Measurements from ENCODE around the gene CCDC69.
"Not testable (repeated sequence)": the region's sequence is repeated elsewhere in the genome, so short reads cannot be mapped to it uniquely, and the experiment has no call there.

The CCDC69 gene

GRCh38 chr5:151221574-151221973, 2.3 kb downstream of the CCDC69 start:
- DNase-seq: no peak

DNA sequence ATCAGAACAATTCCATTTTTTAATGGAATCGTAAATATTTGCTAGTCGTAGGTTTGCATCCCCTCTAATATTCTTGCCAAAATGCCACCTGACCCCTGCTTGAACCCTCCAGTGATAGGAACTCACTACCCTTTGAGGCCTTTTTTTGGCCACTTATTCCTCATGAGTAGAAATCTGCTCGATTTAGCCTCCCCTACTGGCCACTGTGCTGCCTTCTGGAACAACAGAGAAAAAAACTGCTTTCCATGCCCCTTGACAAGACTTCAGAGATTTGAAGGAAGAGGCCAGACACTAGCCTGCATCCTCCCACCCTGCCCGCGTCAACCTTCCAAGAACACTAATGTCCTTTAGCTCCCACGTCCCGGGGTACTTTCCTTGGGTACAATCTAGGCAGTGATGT, 4.1 kb downstream of the CCDC69 start:
- DNase-seq: no peak

DNA sequence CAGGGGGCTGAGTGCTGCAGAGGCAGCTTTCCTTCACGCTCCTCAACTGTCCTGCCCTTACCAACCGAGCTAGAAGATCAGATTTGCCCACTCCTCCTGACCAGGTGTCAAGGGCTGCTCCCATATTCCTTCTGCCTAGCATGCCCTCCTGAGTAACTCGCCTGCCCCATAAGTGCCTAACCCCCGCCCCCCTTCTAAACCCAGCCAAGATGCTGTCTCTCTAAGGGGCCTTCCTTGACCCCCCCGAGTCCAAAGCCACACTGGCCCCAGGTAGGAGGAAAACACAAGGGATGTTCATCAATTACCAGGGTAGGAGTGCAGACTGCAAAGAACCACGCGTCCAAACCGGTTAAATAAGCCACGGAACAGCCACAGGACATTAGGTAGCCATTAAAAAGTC, 4.8 kb downstream of the CCDC69 start:
- no peak for DNase-seq

DNA sequence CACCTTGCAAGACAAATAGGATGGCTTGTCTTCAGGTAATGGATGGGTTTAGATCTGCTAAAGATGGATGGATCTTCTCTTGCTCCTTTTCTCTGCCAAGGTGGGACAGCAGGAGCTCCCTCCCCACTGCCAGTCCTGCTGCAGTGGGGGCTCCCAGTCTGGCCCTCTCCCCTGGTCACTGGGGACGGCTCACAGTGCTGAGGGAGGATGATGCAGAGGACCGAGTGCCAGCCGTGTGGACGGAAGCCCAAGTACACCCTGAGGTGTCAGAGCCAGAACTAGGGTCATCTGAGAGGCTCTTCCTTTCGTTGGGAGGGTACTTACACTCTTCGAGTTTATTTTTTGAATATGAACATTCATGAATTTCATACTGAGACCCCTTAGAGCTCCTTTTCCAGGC, 5.7 kb downstream of the CCDC69 start:
- DNase-seq: no peak

GRCh38 chr5:151216781-151217180, 7.1 kb downstream of the CCDC69 start:
- no peak for DNase-seq

- DNase-seq: no peak
These were observed 8.4 kb downstream of the CCDC69 start for GRCh38 chr5:151215546-151215880.

- no peak for DNase-seq
These were observed 9.0 kb downstream of the CCDC69 start for GRCh38 chr5:151214614-151215545.

GRCh38 chr5:151213803-151214613, 9.9 kb downstream of the CCDC69 start:
- DNase-seq: peak; percentile 2

GRCh38 chr5:151212406-151212798, 11.5 kb downstream of the CCDC69 start:
- DNase-seq: no peak

DNA sequence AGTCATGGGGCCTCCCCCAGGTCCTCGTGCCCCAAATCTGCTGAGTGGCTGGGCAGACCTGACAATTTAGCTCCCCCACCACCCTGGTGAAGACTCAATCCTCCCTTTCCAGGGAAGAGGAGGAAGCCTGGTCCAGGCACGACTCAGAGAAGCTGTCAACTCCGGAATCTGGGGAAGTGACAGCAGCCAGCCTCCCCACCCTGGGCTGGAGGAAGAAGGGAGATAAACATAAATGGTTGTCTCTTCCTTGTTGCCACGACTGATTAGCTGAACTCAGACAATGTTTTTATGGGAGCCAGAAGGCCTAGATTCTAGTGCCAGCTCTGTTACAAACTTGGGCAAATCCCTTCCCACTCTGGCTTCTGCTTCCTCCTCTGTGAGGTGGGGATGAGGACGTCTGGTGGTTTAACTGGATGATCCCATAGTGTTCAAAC, 15.4 kb downstream of the CCDC69 start:
- DNase-seq: no peak

DNA sequence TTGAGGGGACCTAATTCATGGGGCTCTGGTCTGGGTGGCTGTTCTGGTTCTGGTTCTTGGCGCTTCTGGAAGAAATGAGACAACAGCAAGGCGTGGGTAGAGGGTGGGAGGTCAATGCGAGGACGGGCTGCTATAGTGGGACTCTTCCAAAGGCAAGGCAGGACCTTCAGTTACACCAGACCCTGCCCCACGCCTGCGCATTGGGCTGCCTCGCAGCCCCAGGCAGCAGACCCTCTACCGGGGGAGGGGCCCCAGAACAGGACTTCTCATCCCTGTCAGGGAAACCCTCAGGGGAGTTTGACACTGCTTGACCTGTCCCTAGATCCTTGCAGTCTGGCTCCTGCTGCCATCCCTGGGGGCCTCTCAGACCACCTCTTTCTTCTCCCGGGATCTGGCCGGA, 18.5 kb downstream of the CCDC69 start:
- DNase-seq: no peak

GRCh38 chr5:151204051-151204450, 19.8 kb downstream of the CCDC69 start:
- DNase-seq: no peak

GRCh38 chr5:151202381-151203139, 21.3 kb downstream of the CCDC69 start:
- DNase-seq: no peak

- DNase-seq: no peak
These were observed 22.8 kb downstream of the CCDC69 start for GRCh38 chr5:151200913-151201595.

DNA sequence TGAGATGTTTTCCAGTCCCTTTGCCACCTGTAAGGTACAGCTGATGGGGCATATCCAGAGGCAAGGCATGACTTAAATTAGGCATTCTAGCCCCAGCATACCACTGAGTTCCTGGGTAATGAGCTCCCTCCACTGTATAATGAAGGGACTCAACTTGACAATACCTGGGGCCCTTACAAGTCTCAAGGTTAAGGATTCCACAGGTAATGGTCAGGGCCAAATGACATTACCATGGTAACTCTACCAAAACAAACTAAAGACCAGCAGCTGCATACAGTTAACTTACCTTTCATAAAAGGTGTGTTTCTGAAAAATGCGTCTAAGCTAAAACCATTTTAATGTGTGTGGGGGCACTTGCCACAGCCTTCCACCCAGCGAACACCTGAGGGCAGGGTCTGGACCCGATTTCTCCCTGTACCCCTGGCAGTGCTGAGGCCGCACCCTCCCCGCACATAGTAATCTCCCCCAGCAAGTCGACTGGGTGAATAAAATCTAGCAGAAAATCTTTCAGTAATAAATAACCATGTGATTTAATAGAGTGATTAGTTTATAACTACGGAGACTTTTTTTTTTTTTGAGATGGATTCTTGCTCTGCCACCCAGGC, 24.2 kb downstream of the CCDC69 start:
- no peak for DNase-seq

DNA sequence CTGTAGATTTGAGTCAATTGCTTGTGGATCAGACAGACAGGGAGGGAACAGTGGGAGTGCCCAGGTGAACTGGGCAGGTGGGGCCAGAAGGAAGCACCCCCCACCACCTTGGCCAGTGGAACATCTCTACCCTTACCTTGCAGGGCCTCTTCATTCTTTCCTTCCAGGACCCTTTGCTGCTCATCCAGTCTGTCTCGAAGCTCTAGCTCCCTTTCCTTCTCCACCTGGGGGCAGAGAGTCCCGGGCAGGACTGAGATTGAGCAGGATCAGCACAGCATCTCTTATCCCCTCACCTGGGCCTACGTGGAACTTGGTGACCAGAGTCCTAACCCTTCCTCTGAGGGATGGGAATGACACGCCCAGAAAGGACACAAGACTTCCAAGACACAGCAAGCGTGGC, 25.0 kb downstream of the CCDC69 start:
- DNase-seq: no peak

GRCh38 chr5:151197291-151197600, 26.6 kb downstream of the CCDC69 start:
- DNase-seq: not testable (repeated sequence)

DNA sequence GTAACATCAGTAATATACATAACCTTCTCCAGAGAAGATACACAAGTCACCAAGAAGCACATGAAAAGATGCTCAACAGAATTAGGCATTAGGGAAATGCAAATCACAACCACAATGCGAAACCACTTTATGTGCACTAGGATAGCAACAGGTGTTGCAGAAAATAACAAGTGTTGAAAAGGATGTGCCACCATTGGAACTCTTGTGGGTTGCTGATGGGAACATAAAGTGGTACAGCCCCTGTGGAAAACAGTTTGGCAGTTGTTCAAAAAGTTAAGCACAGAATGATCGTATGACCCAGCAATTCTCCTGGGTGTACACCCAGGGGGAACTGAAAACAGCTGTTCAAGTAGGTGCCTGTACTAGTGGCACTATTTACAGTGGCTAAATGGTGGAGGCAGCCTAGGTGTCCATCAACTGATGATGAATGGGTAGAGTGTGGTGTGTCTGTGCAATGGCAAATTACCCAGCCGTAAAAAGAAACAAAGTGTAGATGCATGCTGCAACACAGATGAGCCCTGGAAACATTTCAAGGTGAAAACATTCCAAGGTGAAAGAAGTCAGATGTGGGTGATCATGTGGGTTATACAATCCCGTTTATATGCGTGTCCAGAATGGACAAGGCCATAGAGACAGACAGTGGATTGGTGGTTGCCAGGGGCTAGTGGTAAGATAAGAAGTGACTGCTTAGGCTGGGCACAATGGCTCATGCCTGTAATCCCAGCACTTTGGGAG, 27.2 kb downstream of the CCDC69 start:
- DNase-seq: no peak

DNA sequence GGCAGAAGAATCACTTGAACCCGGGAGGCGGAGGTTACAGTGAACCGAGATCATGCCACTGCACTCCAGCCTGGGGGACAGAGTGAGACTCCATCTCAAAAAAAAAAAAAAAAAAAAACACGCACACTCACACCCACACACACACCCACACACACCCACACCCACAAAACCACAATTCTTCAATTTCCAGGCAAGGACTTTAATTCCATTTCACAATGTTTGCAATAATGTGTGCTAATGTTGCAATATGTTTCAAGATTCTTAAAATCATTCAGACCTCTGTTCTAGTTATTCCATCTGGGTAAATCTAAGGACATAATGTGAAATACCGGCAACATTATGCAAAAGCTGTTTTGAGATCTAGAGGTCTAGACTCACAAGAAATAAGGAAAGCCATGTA, 28.3 kb downstream of the CCDC69 start:
- DNase-seq: no peak

GRCh38 chr5:151192626-151193025, 31.3 kb downstream of the CCDC69 start:
- no peak for DNase-seq

GRCh38 chr5:151191661-151192060, 32.2 kb downstream of the CCDC69 start:
- no peak for DNase-seq

- DNase-seq: no peak
These were observed 34.7 kb downstream of the CCDC69 start for GRCh38 chr5:151189151-151189550.
